ENCODE results near the gene PCSK6.

The PCSK6 gene

DNA sequence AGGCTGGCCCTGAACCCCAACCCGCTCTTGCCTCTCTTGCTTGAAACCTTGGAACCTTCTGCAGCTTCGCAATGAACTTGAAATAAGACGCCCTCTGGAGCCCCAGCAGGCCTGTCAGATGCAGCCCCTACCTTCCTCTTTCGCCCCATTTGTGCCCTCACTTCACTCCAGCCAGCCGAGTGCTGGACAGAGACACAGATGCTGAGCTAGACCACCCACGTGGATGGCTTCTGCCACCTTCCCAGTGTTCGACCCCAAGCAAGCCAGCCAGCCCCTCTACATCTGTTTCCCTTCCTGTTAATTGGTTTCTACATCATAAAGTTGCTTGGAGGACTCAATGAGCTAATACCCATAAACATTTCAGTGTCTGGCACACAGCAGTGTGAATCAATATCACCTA lies 170.7 kb downstream of the PCSK6 start:
- no peaks in the 10 kb centered on the region for H3K79me1 ChIP-seq (ENCODE audit: low read depth, low read length)
- H3K4me1 ChIP-seq (ENCODE audit: control insufficient read depth in 2 of 2, insufficient read depth in 1 of 2, low read depth in 1 of 2, low read length in 2 of 2): peaks cover 0 to 2% of the 10 kb centered on the region in 2 donors
- peaks cover 0 to 2% of the 10 kb centered on the region in 2 donors for H3K36me3 ChIP-seq (replicated peaks in 1 of 2; ENCODE audit: control insufficient read depth in 2 of 2, insufficient read depth in 2 of 2, low read length in 2 of 2)
- H4K91ac ChIP-seq (ENCODE audit: low read depth, low read length, poor library complexity): no peak overlapping the region
- no peak overlapping the region for H2BK5ac ChIP-seq (ENCODE audit: low read length)
- H3K4me3 ChIP-seq (ENCODE audit: low read length in 2 of 2): no peak overlapping the region
- H3K4me2 ChIP-seq (ENCODE audit: insufficient read depth, low read length, poor library complexity, severe bottlenecking): no peak overlapping the region
- H3K23ac ChIP-seq (ENCODE audit: low read depth, low read length, poor library complexity): peak overlapping the region; percentile 48
- H2AFZ ChIP-seq (ENCODE audit: low read length): no peak overlapping the region
- no peak for DNase-seq (ENCODE audit: low spot score)
- no CpG with 5 or more reads among the region's 7 CpGs for WGBS, 2 donors (ENCODE audit: extremely low coverage in 2 of 2, insufficient read length in 2 of 2, insufficient replicate concordance in 1 of 2)
- no peak overlapping the region for H3K14ac ChIP-seq (ENCODE audit: low read length)
- H4K8ac ChIP-seq (ENCODE audit: low read depth, low read length): no peak overlapping the region
- H3K4ac ChIP-seq (ENCODE audit: low read length): no peak overlapping the region
- H3K18ac ChIP-seq (ENCODE audit: low read length): no peak overlapping the region
- H2BK15ac ChIP-seq (ENCODE audit: low read length): no peak overlapping the region
- no peak overlapping the region for H2AK5ac ChIP-seq (ENCODE audit: low read depth, low read length)
- no peak overlapping the region for H3K9ac ChIP-seq (ENCODE audit: low read depth, low read length, poor library complexity)
- H2BK120ac ChIP-seq (ENCODE audit: low read depth, low read length): no peak overlapping the region
- H3K27ac ChIP-seq (replicated peaks; ENCODE audit: low read length): no peak overlapping the region
- H3K27me3 ChIP-seq (ENCODE audit: control insufficient read depth in 3 of 3, insufficient read depth in 3 of 3, low read depth in 1 of 3, low read length in 3 of 3): no peaks in the 10 kb centered on the region
- H2BK12ac ChIP-seq (ENCODE audit: low read length): no peak overlapping the region
- H3K9me3 ChIP-seq (replicated peaks in 1 of 2; ENCODE audit: control insufficient read depth in 2 of 2, insufficient read depth in 1 of 2, low read depth in 1 of 2, low read length in 2 of 2): no peaks in the 10 kb centered on the region

DNA sequence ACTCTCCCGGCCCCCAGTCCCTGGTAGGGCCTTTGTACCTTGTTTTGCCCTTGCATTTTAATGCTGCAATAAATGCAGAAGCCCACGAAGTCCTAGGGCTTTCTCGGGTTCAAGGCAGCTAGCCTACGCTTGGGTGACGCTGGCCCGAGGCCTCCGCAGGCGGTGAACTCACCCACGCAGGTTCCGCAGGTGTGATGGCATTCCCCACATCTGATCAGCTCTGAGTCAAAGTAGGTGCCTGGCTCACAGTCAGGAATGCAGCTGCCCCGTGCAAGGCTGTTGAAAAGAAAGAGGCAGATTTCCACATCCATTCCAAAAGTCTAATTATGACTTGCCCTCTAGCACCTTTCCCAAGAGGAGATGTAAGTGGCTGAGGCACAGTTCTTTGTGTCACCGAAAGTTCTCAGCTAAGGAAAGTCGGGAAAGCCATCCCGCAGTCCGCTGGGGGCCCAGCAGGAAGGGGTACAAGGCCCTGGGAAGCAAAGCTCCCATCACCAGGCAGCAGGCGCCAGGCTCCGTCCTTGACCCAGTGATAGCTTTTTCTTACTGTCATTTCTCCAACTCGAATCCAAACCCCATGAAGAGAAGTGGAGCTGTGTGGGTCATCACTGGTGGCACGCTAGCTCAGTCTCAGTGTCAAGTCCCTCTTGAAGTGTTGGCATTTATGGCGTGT lies 171.2 kb downstream of the PCSK6 start:
- Histone ChIP-seq H3K4me3 (ENCODE audit: low read length in 2 of 2) (no peak overlapping the region), H2BK15ac (ENCODE audit: low read length) (no peak overlapping the region), H3K4me1 (ENCODE audit: control insufficient read depth in 2 of 2, insufficient read depth in 1 of 2, low read depth in 1 of 2, low read length in 2 of 2) (peaks cover 0 to 2% of the 10 kb centered on the region in 2 donors), H2BK12ac (ENCODE audit: low read length) (no peak overlapping the region), H3K36me3 (replicated peaks in 1 of 2; ENCODE audit: control insufficient read depth in 2 of 2, insufficient read depth in 2 of 2, low read length in 2 of 2) (peaks cover 0 to 2% of the 10 kb centered on the region in 2 donors), H3K9ac (ENCODE audit: low read depth, low read length, poor library complexity) (no peak overlapping the region), H4K91ac (ENCODE audit: low read depth, low read length, poor library complexity) (no peak overlapping the region), H2BK120ac (ENCODE audit: low read depth, low read length) (no peak overlapping the region), H3K23ac (ENCODE audit: low read depth, low read length, poor library complexity) (peak overlapping the region; percentile 48), H2AK5ac (ENCODE audit: low read depth, low read length) (peak overlapping the region; percentile 42), H3K18ac (ENCODE audit: low read length) (no peak overlapping the region), H4K8ac (ENCODE audit: low read depth, low read length) (no peak overlapping the region), H3K27me3 (ENCODE audit: control insufficient read depth in 3 of 3, insufficient read depth in 3 of 3, low read depth in 1 of 3, low read length in 3 of 3) (no peaks in the 10 kb centered on the region), H3K14ac (ENCODE audit: low read length) (no peak overlapping the region), H3K27ac (replicated peaks; ENCODE audit: low read length) (no peak overlapping the region), H2BK5ac (ENCODE audit: low read length) (no peak overlapping the region), H3K79me1 (ENCODE audit: low read depth, low read length) (no peaks in the 10 kb centered on the region), H2AFZ (ENCODE audit: low read length) (no peak overlapping the region), H3K4me2 (ENCODE audit: insufficient read depth, low read length, poor library complexity, severe bottlenecking) (no peak overlapping the region), H3K4ac (ENCODE audit: low read length) (no peak overlapping the region), H3K9me3 (replicated peaks in 1 of 2; ENCODE audit: control insufficient read depth in 2 of 2, insufficient read depth in 1 of 2, low read depth in 1 of 2, low read length in 2 of 2) (no peaks in the 10 kb centered on the region)
- WGBS, 2 donors (ENCODE audit: extremely low coverage in 2 of 2, insufficient read length in 2 of 2, insufficient replicate concordance in 1 of 2): no CpG with 5 or more reads among the region's 20 CpGs
- DNase-seq (ENCODE audit: low spot score): no peak

DNA sequence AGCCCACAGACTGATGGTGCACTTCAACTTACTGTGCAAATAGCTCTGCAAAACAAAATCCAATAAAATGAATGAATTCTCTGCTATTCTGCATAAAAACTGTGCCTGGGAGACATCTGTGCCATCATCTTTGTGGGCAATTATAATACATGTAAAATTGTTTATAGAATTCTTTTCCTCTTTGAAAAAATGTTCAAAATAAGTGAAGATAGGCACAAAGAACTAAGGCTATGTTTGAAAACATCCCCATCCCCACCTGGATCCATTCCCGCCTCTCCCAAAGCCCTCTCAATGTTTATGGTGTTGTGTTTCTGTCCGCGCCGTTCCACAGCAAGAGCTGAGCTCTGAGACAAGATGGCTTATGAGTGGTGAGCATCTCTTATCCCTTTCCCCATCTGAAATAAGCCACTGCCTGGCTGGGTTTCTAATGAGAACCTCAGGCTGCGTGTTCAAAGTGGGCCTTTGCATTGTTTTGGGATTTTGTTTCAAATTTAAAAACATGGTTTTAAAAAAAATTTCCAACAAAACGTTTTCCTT lies 172.1 kb downstream of the PCSK6 start:
- H2BK120ac ChIP-seq (ENCODE audit: low read depth, low read length): no peak overlapping the region
- H3K4ac ChIP-seq (ENCODE audit: low read length): no peak overlapping the region
- WGBS, 2 donors (ENCODE audit: extremely low coverage in 2 of 2, insufficient read length in 2 of 2, insufficient replicate concordance in 1 of 2): no CpG with 5 or more reads among the region's 6 CpGs
- H2BK15ac ChIP-seq (ENCODE audit: low read length): no peak overlapping the region
- H2BK5ac ChIP-seq (ENCODE audit: low read length): no peak overlapping the region
- H3K4me2 ChIP-seq (ENCODE audit: insufficient read depth, low read length, poor library complexity, severe bottlenecking): no peak overlapping the region
- peaks cover 0 to 2% of the 10 kb centered on the region in 2 donors for H3K4me1 ChIP-seq (ENCODE audit: control insufficient read depth in 2 of 2, insufficient read depth in 1 of 2, low read depth in 1 of 2, low read length in 2 of 2)
- no peak overlapping the region for H2AK5ac ChIP-seq (ENCODE audit: low read depth, low read length)
- peaks cover 0 to 2% of the 10 kb centered on the region in 2 donors for H3K36me3 ChIP-seq (replicated peaks in 1 of 2; ENCODE audit: control insufficient read depth in 2 of 2, insufficient read depth in 2 of 2, low read length in 2 of 2)
- DNase-seq (ENCODE audit: low spot score): no peak
- no peak overlapping the region for H4K91ac ChIP-seq (ENCODE audit: low read depth, low read length, poor library complexity)
- H3K14ac ChIP-seq (ENCODE audit: low read length): no peak overlapping the region
- no peaks in the 10 kb centered on the region for H3K9me3 ChIP-seq (replicated peaks in 1 of 2; ENCODE audit: control insufficient read depth in 2 of 2, insufficient read depth in 1 of 2, low read depth in 1 of 2, low read length in 2 of 2)
- H3K4me3 ChIP-seq (ENCODE audit: low read length in 2 of 2): no peak overlapping the region
- H4K8ac ChIP-seq (ENCODE audit: low read depth, low read length): no peak overlapping the region
- no peak overlapping the region for H3K9ac ChIP-seq (ENCODE audit: low read depth, low read length, poor library complexity)
- H3K18ac ChIP-seq (ENCODE audit: low read length): no peak overlapping the region
- no peaks in the 10 kb centered on the region for H3K27me3 ChIP-seq (ENCODE audit: control insufficient read depth in 3 of 3, insufficient read depth in 3 of 3, low read depth in 1 of 3, low read length in 3 of 3)
- no peak overlapping the region for H3K27ac ChIP-seq (replicated peaks; ENCODE audit: low read length)
- no peak overlapping the region for H2BK12ac ChIP-seq (ENCODE audit: low read length)
- H2AFZ ChIP-seq (ENCODE audit: low read length): no peak overlapping the region
- no peaks in the 10 kb centered on the region for H3K79me1 ChIP-seq (ENCODE audit: low read depth, low read length)
- no peak overlapping the region for H3K23ac ChIP-seq (ENCODE audit: low read depth, low read length, poor library complexity)

DNA sequence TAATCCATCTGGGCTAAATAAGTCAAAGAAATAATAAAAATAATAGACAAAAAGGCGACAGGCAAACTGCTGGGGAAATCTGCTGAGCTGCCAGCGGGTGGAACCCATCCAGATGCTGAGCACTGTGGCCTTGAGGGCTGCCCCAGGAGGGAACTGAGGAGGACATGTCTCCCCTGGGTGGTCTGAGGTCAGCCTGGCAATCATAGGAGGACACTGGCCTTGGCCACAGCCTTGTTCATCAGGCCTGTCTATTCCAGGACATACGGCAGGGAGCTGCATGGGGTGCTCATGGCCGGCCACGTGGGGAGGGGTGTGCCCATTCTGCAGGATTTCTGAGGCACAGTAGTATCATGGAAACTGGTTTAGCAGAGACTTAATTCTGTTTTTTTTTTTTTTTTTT lies 173.0 kb downstream of the PCSK6 start:
- no CpG with 5 or more reads among the region's 5 CpGs for WGBS, 2 donors (ENCODE audit: extremely low coverage in 2 of 2, insufficient read length in 2 of 2, insufficient replicate concordance in 1 of 2)
- H2AK5ac ChIP-seq (ENCODE audit: low read depth, low read length): no peak overlapping the region
- H3K4ac ChIP-seq (ENCODE audit: low read length): no peak overlapping the region

More for the DNA sequence above, 173.0 kb downstream of the PCSK6 start:
- Histone ChIP-seq H3K4me1 (ENCODE audit: control insufficient read depth in 2 of 2, insufficient read depth in 1 of 2, low read depth in 1 of 2, low read length in 2 of 2) (peaks cover 0 to 2% of the 10 kb centered on the region in 2 donors), H3K23ac (ENCODE audit: low read depth, low read length, poor library complexity) (no peak overlapping the region), H3K79me1 (ENCODE audit: low read depth, low read length) (no peaks in the 10 kb centered on the region), H2BK12ac (ENCODE audit: low read length) (no peak overlapping the region), H2BK120ac (ENCODE audit: low read depth, low read length) (no peak overlapping the region), H3K14ac (ENCODE audit: low read length) (no peak overlapping the region), H4K8ac (ENCODE audit: low read depth, low read length) (peak overlapping the region; percentile 86), H3K9me3 (replicated peaks in 1 of 2; ENCODE audit: control insufficient read depth in 2 of 2, insufficient read depth in 1 of 2, low read depth in 1 of 2, low read length in 2 of 2) (no peaks in the 10 kb centered on the region), H3K18ac (ENCODE audit: low read length) (no peak overlapping the region), H4K91ac (ENCODE audit: low read depth, low read length, poor library complexity) (no peak overlapping the region), H3K36me3 (replicated peaks in 1 of 2; ENCODE audit: control insufficient read depth in 2 of 2, insufficient read depth in 2 of 2, low read length in 2 of 2) (peaks cover 0 to 2% of the 10 kb centered on the region in 2 donors), H3K4me3 (ENCODE audit: low read length in 2 of 2) (no peak overlapping the region), H3K27me3 (ENCODE audit: control insufficient read depth in 3 of 3, insufficient read depth in 3 of 3, low read depth in 1 of 3, low read length in 3 of 3) (no peaks in the 10 kb centered on the region), H3K4me2 (ENCODE audit: insufficient read depth, low read length, poor library complexity, severe bottlenecking) (no peak overlapping the region), H3K9ac (ENCODE audit: low read depth, low read length, poor library complexity) (no peak overlapping the region), H2AFZ (ENCODE audit: low read length) (no peak overlapping the region), H3K27ac (replicated peaks; ENCODE audit: low read length) (no peak overlapping the region), H2BK15ac (ENCODE audit: low read length) (no peak overlapping the region), H2BK5ac (ENCODE audit: low read length) (no peak overlapping the region)
- DNase-seq (ENCODE audit: low spot score): no peak
